HepG2 (cell line): Measurements from ENCODE around the gene PNKD. TPM values are rescaled to one million over a fixed set of nuclear protein-coding genes. Genes with fewer than 3 reads are reported as not detected.

Experiments
- AKAP8 ChIP-seq: sonication (generic); formaldehyde crosslinking; IDR thresholded peaks from 2 replicates; pipeline ENCODE4 v1.5.1; 2020; ENCODE audit warnings: mild to moderate bottlenecking, missing genetic modification reagents
- IRF2 ChIP-seq: IDR thresholded peaks from 2 replicates; pipeline ENCODE4 v1.6.1; 2018; ENCODE audit warnings: missing genetic modification reagents, missing compliant biosample characterization
- KAT7 ChIP-seq: IDR thresholded peaks from 2 replicates; pipeline ENCODE4 v1.6.1; 2018; ENCODE audit warnings: borderline replicate concordance, missing compliant biosample characterization
- KDM4B ChIP-seq: sonication (generic); formaldehyde crosslinking; IDR thresholded peaks from 2 replicates; pipeline ENCODE4 v1.4.0; 2020; ENCODE audit warnings: missing genetic modification reagents
- MATR3 ChIP-seq: sonication (generic); formaldehyde crosslinking; IDR thresholded peaks from 2 replicates; pipeline ENCODE4 v1.4.0; 2020; ENCODE audit warnings: missing genetic modification reagents
- TAF1 ChIP-seq: sonication (generic); formaldehyde crosslinking; IDR thresholded peaks from 2 replicates; pipeline ENCODE4 v1.4.0; 2020; ENCODE audit warnings: missing genetic modification reagents
- TGIF2 ChIP-seq: IDR thresholded peaks from 2 replicates; pipeline ENCODE4 v1.6.1; 2016; ENCODE audit warnings: control low read depth, missing compliant biosample characterization
- ZFP36L2 ChIP-seq: sonication (generic); formaldehyde crosslinking; IDR thresholded peaks from 2 replicates; pipeline ENCODE4 v1.4.0; 2020; ENCODE audit warnings: missing genetic modification reagents
- ZFP90 ChIP-seq: sonication (generic); formaldehyde crosslinking; IDR thresholded peaks from 2 replicates; pipeline ENCODE4 v1.8.0; 2022; ENCODE audit warnings: missing genetic modification reagents, mild to moderate bottlenecking, inconsistent platforms, borderline replicate concordance
- ZMAT3 ChIP-seq: sonication (generic); formaldehyde crosslinking; conservative IDR thresholded peaks from 2 replicates; pipeline ENCODE4 v1.7.0; 2021; ENCODE audit warnings: missing genetic modification reagents
- ZNF12 ChIP-seq: sonication (generic); formaldehyde crosslinking; IDR thresholded peaks from 2 replicates; pipeline ENCODE4 v1.5.0; 2020; ENCODE audit warnings: missing genetic modification reagents
- ZNF180 ChIP-seq: sonication (generic); formaldehyde crosslinking; IDR thresholded peaks from 2 replicates; pipeline ENCODE4 v1.4.0; 2020; ENCODE audit warnings: low read depth, missing genetic modification reagents, borderline replicate concordance
- ZNF331 ChIP-seq: sonication (generic); formaldehyde crosslinking; IDR thresholded peaks from 2 replicates; pipeline ENCODE4 v1.4.0; 2020; ENCODE audit warnings: missing genetic modification reagents
- ZNF350 ChIP-seq: sonication (generic); formaldehyde crosslinking; IDR thresholded peaks from 2 replicates; pipeline ENCODE4 v1.4.0; 2020; ENCODE audit warnings: mild to moderate bottlenecking, low read depth, missing genetic modification reagents, borderline replicate concordance
- ZNF776 ChIP-seq: sonication (generic); formaldehyde crosslinking; IDR thresholded peaks from 2 replicates; pipeline ENCODE4 v1.4.0; 2020; ENCODE audit warnings: mild to moderate bottlenecking, missing genetic modification reagents
- polyA plus RNA-seq, 8 experiments: library from polyadenylated mRNA; depleted of rRNA in 3 of 8; stranded (reverse) in 7 of 8; unstranded in 1 of 8; fragments of >200 nt; fragmentation: Illumina TruSeq in 4 of 8; extraction: Trizol in 4 of 8; gene quantifications; 2 replicates each; pipeline versions ENCODE4 v1.2.1 to v1.2.3, GENCODE V29; 2011 to 2016; ENCODE audit warnings: low read depth in 4 of 8, missing spikeins in 1 of 8, mixed read lengths in 1 of 8; ENCODE audit not compliant: insufficient read depth in 1 of 8
- total RNA-seq, 5 experiments: library from RNA; depleted of rRNA; stranded (reverse); fragments of >200 nt; fragmentation: Illumina TruSeq; extraction: Trizol; gene quantifications; 2 replicates each; pipeline ENCODE4 v1.2.3, GENCODE V29; 2016; ENCODE audit warnings: low read depth in 1 of 5
- TF ChIP-seq, protein P1 (sequence below): IDR thresholded peaks from 2 replicates; pipeline ENCODE4 v1.6.1; 2016; ENCODE audit warnings: low read depth, borderline replicate concordance
- TF ChIP-seq, protein P2 (sequence below): sonication (generic); formaldehyde crosslinking; IDR thresholded peaks from 2 replicates; pipeline ENCODE4 v1.5.0; 2020; ENCODE audit warnings: mild to moderate bottlenecking, missing genetic modification reagents, borderline replicate concordance
- TF ChIP-seq, protein P3 (sequence below): sonication (generic); formaldehyde crosslinking; IDR thresholded peaks from 2 replicates; pipeline ENCODE4 v1.8.0; 2022; ENCODE audit warnings: mild to moderate bottlenecking, missing genetic modification reagents; ENCODE audit not compliant: insufficient replicate concordance
- TF ChIP-seq, protein P4 (sequence below): sonication (generic); formaldehyde crosslinking; IDR thresholded peaks from 2 replicates; pipeline ENCODE4 v1.4.0; 2020; ENCODE audit warnings: missing genetic modification reagents, borderline replicate concordance

PNKD gene
- total and polyA plus RNA-seq, 2 of the 13 experiments (the other 11 are each of a cell fraction or from before 2014, with no cell fraction given), result 55.9 to 80.4 TPM

DNA sequence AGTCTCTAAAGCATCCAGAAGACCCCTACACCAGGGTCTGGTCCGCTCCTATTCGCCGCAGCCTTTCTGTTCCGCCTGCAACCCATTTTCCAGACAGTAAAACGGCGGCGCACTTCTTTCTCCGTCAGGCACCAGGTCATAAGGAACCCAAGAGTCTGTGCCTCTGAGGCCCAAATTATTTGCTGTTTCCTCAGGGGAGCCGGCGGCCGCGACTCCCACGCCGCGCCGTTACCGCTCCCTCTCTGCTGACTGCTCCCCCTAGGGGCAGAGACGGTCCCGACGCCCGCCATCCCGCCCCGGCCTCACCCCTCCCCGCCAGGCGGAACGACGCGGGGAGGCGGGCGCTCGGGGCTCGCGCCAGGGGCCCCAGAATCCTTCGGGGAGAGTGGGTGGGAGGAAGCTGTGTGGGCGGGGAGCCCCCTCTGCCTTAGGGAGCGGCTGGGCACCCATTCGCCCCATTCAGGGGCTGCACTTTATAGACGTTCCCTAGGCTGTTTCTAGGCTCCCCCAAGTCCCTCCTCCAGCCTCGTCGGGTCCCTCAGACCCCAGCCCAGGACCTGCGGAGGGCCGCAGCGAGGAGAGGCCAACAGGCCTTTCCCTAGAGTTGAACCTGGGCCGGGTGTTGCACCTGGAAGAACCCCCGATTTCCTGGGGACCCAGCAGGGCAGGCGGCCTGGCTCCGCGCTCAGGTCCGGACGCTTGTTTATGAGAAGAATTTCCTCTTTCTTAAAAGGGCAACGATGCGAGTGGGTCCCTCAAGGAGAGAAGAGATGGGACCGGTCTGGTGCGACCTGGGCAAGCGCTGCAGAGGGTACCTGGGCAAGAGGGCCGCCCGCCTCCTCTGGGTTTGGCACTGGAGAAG is 125.7 kb downstream of the PNKD start (continued):
- TF ChIP-seq, protein P1, sequence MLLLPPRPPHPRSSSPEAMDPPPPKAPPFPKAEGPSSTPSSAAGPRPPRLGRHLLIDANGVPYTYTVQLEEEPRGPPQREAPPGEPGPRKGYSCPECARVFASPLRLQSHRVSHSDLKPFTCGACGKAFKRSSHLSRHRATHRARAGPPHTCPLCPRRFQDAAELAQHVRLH (CRISPR knock-in tag), result peak; percentile 91
- TF ChIP-seq, protein P2, sequence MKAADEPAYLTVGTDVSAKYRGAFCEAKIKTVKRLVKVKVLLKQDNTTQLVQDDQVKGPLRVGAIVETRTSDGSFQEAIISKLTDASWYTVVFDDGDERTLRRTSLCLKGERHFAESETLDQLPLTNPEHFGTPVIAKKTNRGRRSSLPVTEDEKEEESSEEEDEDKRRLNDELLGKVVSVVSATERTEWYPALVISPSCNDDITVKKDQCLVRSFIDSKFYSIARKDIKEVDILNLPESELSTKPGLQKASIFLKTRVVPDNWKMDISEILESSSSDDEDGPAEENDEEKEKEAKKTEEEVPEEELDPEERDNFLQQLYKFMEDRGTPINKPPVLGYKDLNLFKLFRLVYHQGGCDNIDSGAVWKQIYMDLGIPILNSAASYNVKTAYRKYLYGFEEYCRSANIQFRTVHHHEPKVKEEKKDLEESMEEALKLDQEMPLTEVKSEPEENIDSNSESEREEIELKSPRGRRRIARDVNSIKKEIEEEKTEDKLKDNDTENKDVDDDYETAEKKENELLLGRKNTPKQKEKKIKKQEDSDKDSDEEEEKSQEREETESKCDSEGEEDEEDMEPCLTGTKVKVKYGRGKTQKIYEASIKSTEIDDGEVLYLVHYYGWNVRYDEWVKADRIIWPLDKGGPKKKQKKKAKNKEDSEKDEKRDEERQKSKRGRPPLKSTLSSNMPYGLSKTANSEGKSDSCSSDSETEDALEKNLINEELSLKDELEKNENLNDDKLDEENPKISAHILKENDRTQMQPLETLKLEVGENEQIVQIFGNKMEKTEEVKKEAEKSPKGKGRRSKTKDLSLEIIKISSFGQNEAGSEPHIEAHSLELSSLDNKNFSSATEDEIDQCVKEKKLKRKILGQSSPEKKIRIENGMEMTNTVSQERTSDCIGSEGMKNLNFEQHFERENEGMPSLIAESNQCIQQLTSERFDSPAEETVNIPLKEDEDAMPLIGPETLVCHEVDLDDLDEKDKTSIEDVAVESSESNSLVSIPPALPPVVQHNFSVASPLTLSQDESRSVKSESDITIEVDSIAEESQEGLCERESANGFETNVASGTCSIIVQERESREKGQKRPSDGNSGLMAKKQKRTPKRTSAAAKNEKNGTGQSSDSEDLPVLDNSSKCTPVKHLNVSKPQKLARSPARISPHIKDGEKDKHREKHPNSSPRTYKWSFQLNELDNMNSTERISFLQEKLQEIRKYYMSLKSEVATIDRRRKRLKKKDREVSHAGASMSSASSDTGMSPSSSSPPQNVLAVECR (CRISPR knock-in tag), result peak; percentile 74; the same call in 1 of the 2 replicates
- TF ChIP-seq ZNF776 (peak; percentile 19; the same call in 1 of the 2 replicates), KDM4B (CRISPR knock-in tag) (peak; percentile 63; the same call in 1 of the 2 replicates), ZNF331 (CRISPR knock-in tag) (peak; percentile 86; the same call in 1 of the 2 replicates), IRF2 (CRISPR knock-in tag) (peak; percentile 88), KAT7 (CRISPR knock-in tag) (peak; percentile 74), AKAP8 (CRISPR knock-in tag) (peak; percentile 99), TAF1 (peak; percentile 83), ZNF12 (CRISPR knock-in tag) (peak; percentile 37; the same call in 1 of the 2 replicates), ZMAT3 (peak; percentile 88), TGIF2 (no peak; the same call in 1 of the 2 replicates), ZNF180 (CRISPR knock-in tag) (peak; percentile 26; the same call in 1 of the 2 replicates), ZNF350 (no peak; the same call in 1 of the 2 replicates), ZFP36L2 (CRISPR knock-in tag) (no peak; the same call in 1 of the 2 replicates), MATR3 (no peak), ZFP90 (no peak; the same call in 1 of the 2 replicates)
- TF ChIP-seq, protein P3, sequence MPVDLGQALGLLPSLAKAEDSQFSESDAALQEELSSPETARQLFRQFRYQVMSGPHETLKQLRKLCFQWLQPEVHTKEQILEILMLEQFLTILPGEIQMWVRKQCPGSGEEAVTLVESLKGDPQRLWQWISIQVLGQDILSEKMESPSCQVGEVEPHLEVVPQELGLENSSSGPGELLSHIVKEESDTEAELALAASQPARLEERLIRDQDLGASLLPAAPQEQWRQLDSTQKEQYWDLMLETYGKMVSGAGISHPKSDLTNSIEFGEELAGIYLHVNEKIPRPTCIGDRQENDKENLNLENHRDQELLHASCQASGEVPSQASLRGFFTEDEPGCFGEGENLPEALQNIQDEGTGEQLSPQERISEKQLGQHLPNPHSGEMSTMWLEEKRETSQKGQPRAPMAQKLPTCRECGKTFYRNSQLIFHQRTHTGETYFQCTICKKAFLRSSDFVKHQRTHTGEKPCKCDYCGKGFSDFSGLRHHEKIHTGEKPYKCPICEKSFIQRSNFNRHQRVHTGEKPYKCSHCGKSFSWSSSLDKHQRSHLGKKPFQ (CRISPR knock-in tag), result peak; percentile 91
- TF ChIP-seq, protein P4, sequence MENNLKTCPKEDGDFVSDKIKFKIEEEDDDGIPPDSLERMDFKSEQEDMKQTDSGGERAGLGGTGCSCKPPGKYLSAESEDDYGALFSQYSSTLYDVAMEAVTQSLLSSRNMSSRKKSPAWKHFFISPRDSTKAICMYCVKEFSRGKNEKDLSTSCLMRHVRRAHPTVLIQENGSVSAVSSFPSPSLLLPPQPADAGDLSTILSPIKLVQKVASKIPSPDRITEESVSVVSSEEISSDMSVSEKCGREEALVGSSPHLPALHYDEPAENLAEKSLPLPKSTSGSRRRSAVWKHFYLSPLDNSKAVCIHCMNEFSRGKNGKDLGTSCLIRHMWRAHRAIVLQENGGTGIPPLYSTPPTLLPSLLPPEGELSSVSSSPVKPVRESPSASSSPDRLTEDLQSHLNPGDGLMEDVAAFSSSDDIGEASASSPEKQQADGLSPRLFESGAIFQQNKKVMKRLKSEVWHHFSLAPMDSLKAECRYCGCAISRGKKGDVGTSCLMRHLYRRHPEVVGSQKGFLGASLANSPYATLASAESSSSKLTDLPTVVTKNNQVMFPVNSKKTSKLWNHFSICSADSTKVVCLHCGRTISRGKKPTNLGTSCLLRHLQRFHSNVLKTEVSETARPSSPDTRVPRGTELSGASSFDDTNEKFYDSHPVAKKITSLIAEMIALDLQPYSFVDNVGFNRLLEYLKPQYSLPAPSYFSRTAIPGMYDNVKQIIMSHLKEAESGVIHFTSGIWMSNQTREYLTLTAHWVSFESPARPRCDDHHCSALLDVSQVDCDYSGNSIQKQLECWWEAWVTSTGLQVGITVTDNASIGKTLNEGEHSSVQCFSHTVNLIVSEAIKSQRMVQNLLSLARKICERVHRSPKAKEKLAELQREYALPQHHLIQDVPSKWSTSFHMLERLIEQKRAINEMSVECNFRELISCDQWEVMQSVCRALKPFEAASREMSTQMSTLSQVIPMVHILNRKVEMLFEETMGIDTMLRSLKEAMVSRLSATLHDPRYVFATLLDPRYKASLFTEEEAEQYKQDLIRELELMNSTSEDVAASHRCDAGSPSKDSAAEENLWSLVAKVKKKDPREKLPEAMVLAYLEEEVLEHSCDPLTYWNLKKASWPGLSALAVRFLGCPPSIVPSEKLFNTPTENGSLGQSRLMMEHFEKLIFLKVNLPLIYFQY (CRISPR knock-in tag), result peak; percentile 98
